Measurements from ENCODE around the gene IL17C. TPM values are rescaled to one million over a fixed set of nuclear protein-coding genes. Genes with fewer than 3 reads are reported as not detected.
A peak's percentile ranks its signal among the peaks of the same experiment; 100 is the strongest.

IL17C gene
- total and polyA plus RNA-seq, 10 of the 15 experiments (the other 5 are each of a cell fraction or from before 2014, with no cell fraction given), result not detected

- no peak for TF ChIP-seq RELB (IDR thresholded peaks at IDR 0.05; ENCODE audit: low read depth)
- TF ChIP-seq GATAD2B (conservative IDR thresholded peaks at IDR 0.05; ENCODE audit: low read depth), result no peak
- TF ChIP-seq YY1 (IDR thresholded peaks at IDR 0.05; ENCODE audit: low read depth, low read length), result peak; percentile 69
- TF ChIP-seq BACH1 (IDR thresholded peaks at IDR 0.05; ENCODE audit: borderline replicate concordance), result peak; percentile 68
- no peak for TF ChIP-seq CBFB (IDR thresholded peaks at IDR 0.05; ENCODE audit: low read depth)
- no peak; the same call in 1 of the 2 replicates for TF ChIP-seq TARDBP (IDR thresholded peaks at IDR 0.05; ENCODE audit: borderline replicate concordance)
- no peak for TF ChIP-seq RAD21 (IDR thresholded peaks at IDR 0.05; ENCODE audit: insufficient read depth, low read depth, low read length)
- no peak for TF ChIP-seq BCL3 (IDR thresholded peaks at IDR 0.05; ENCODE audit: borderline replicate concordance, insufficient read depth, low read depth, low read length, poor library complexity, severe bottlenecking)
- no peak for TF ChIP-seq CBX3 (IDR thresholded peaks at IDR 0.05; ENCODE audit: borderline replicate concordance, low read depth)
- TF ChIP-seq SIN3A (IDR thresholded peaks at IDR 0.05; ENCODE audit: low read depth, low read length), result no peak
- no peak; the same call in 1 of the 2 replicates for TF ChIP-seq CHD2 (IDR thresholded peaks at IDR 0.05; ENCODE audit: borderline replicate concordance, low read depth, low read length)
- peak; percentile 77 for TF ChIP-seq PML (IDR thresholded peaks at IDR 0.05; ENCODE audit: low read length)
- no peak for TF ChIP-seq HDGF (IDR thresholded peaks at IDR 0.05)
- no peak for TF ChIP-seq ZBTB40 (IDR thresholded peaks at IDR 0.05; ENCODE audit: borderline replicate concordance)
- TF ChIP-seq LARP7 (IDR thresholded peaks at IDR 0.05), result peak; percentile 6; the same call in 1 of the 2 replicates
- TF ChIP-seq CREM (IDR thresholded peaks at IDR 0.05; ENCODE audit: low read depth), result no peak
- no peak for TF ChIP-seq NBN (IDR thresholded peaks at IDR 0.05)
- no peak for TF ChIP-seq STAT3 (IDR thresholded peaks at IDR 0.05; ENCODE audit: low read depth, low read length)
- TF ChIP-seq STAT1 (conservative IDR thresholded peaks at IDR 0.05), result no peak
- TF ChIP-seq POLR2AphosphoS2 (IDR thresholded peaks at IDR 0.05; ENCODE audit: low read depth, low read length), result peak; percentile 85
- no peak for TF ChIP-seq NFIC (IDR thresholded peaks at IDR 0.05; ENCODE audit: low read depth, low read length)
- no peak for TF ChIP-seq RBBP5 (conservative IDR thresholded peaks at IDR 0.05)
- peak; percentile 87; the same call in 1 of the 3 replicates for TF ChIP-seq POU2F2 (IDR thresholded peaks at IDR 0.05; ENCODE audit: borderline replicate concordance, low read depth, low read length)
- TF ChIP-seq WRNIP1 (IDR thresholded peaks at IDR 0.05; ENCODE audit: borderline replicate concordance, low read depth, low read length), result no peak
- peak; percentile 47 for TF ChIP-seq USF1 (IDR thresholded peaks at IDR 0.05; ENCODE audit: borderline replicate concordance, extremely low read length, insufficient read depth, low read depth, low read length)
- TF ChIP-seq POLR2A (IDR thresholded peaks at IDR 0.05; ENCODE audit: low read depth, low read length), result peak; percentile 85
Observed at GRCh38 chr16:88650749-88651275, 12.4 kb downstream of the IL17C start, which contains the start of gene CYBA (continued).
